Measurements from ENCODE around the gene BCL11B.

The BCL11B gene

DNA sequence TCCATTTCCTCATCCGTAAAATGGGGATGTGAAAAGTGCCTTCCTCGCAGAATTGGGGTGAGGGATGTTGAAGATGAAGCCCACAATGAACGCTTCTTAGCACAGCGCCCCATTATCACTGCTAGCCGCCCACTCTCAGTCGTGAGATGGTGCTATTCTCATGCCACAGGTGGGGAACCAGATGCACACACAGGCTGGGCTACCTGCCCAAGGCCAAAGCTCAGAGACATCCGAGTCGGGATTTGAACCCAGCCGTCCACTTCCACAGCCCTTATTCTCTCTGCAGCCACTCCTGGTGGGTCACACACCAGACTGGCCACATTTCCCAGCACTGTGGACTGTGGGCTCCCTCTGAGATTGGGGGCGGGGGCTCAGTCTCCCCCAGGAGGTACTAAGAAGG is 55.8 kb downstream of the BCL11B start:
- no peak for DNase-seq

DNA sequence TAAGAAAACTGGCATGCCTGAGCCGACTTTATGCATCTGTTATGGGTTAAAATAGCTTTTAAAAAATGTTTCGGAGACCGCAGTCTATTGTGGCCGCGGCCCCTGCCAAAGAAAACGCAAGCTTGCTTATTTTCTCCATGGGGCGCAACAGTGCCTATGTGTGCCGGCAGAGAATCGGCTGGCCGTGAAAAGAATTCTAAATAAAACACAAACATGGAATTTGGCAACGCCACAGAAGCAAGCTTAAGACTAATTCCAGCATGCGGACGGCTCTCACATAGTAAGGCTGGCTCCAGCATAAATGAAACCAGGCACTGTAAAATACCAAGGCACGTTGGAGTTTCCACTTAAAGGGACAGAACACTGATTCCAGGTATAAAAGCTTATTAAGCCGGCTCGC is 56.7 kb downstream of the BCL11B start:
- no peak for DNase-seq

DNA sequence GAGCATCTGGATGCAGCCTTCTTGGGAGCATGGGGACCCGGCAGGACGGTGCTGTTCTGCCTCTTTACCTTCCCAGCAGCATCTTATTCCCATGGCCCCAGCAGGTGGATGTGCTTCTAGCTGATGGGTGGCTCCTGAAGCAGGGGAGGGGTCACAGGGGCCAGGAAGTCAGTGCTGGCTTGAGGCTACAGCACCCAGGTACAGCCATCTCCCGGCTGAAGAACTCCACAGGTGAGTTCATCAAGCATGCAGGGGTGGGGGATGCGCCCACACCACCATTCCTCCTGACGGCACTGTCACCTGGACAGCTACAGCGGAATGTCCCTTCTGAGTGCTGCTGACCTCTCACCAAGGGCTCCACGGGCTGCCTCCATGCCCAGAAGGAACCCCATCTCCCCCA is 57.3 kb downstream of the BCL11B start:
- DNase-seq: no peak

DNA sequence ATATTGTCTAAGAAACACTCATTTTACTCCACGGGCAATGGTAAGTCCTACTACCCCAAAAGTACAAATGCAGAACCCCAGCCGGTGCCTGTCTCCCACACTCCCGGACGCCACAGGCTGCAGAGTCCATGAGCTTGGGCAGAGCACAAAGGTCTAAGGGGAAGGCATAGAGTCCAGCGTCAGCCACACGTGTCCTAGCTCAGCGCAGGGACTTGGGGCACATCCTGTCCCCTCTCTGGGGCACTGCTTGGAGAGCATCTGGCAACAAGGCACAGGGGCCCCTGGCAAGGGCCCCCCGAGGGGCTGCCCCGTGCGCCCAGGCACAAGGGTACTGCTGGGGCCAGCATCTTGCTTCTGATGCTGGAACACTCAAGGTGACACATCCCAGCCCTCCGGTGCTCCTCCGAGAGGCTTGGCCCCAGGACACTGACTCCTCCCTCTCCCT is 58.4 kb downstream of the BCL11B start:
- no peak for DNase-seq

DNA sequence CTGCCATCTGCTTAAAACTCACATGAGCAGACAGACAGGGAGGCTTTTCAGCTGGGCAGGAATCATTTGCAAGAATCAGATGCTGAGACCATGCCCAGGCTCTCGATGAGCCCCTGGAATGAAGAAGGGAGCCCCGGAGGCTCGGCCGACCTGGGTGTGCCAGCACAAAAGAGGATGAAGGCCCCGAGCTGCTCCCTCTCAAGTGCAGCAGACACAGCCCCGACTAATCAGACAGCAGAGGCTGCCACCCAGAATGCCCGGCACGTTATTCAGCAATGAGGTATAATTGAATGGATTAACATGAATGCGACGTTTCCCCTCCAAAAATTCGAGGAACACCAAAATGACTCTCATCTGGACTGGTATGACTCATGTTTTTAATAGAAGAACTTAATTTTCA is 58.9 kb downstream of the BCL11B start:
- no peak for DNase-seq

DNA sequence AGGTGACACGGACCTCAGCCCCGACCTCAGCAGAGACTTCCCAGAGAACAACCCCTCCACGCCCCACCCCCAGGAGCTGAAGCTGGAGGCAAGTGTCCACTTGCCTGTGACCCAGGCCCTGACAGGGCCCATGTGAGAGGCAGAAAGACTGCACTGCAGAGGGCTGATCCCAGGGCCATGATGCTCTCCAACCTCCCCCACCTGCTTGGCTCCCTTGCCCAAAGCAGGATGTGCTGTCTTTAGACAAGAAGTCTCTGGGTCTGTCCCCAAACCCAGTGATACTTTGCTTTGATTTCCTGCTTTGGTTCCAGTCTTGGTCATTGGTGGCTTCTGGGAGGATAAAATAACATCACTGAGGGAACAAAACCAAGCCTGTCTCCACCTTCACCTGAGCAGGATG is 59.4 kb downstream of the BCL11B start:
- no peak for DNase-seq

DNA sequence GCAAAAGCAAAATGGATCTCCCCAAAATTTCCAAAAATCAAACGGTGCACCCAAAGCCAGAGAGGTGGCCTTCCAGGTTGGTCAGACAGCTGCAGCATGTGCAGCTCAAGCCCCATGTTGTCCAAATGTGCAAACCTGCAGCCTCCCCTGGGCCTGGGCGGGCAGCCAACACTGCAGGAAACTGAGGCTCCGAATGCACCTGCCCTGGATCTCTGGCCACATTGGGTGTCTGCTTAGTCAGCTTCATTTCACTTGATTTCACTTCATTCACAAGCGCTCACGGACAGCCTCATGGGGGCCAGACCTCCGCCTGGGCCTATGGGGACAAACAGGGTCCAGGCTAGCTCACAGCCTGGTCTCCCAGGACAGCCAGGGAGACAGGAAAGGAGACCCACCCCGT is 59.8 kb downstream of the BCL11B start:
- DNase-seq: no peak

DNA sequence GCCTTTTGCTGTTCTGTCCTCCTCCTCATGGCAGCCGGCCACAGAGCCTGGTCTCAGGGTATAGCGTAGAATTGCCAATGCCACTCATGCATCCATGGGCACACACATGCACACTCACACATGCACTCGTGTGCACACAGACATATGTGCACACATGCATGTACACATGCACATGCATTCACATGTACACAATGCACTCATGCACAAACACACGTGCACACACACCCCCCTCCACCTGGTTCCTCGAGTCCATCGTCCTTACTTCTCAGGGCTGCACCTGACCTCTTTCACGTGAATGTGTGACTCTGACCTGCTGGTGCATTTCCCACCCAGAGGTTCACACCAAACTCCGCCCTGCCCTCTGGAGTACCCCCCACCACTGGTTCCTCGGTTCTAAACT is 60.6 kb downstream of the BCL11B start:
- no peak for DNase-seq

DNA sequence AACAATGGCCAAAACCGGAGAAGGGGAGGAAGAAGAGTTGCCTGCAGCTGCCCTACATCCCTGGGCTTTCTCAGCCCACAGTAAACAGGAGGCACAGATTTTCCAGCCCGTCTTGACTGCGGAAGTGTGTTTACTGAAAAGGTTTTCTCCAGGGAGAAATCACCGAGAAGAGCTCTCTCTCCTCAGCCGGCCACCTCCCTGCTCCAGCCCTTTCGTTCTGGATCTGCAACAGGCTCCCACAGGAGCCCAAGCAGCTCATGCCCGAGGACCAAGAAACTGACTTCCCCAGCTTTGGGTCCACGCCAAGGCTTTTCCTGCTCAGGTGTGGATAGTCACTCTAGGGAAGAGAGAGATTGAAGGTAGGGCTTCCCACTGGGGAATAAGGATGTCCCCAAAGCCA is 61.7 kb downstream of the BCL11B start:
- DNase-seq: no peak

DNA sequence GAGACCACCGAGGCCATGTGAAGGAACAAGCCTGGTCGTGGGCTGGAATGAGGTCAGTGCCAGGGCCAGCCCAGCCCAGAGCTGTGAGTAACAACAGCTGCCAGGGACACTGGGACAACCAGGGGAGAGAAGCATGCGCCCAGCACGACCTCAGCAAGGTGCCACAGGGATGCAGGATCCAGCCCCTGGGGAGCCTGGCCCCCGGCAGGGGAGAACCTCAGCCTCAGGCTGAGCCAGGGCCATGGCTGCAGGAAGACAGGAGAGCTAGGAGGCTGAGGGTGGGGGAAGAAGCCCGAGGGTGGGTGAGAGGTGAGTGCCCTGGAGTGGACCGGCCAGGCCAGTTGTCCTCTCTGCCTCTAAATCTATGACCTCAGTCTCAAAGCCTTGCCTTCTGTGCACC is 62.6 kb downstream of the BCL11B start:
- no peak for DNase-seq

DNA sequence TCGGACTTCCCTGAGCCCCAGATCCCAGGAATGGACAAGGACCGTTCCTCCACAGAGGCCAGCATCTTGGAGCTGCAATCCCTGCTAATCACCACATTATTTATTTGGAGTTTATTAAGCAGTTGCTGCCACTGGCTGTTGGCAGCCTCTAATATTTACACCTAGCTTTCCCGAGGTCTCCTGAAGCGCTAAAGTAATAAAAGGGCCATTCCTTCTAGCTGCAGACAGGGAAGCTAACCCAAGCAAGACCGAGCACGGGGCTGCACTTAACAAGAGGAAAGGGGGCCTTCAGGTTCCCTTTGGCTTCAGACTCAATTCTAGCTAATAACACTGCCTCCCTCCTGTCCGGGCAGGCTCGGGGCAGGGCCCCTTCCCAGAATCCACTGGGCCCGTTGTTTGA is 63.7 kb downstream of the BCL11B start:
- no peak for DNase-seq

DNA sequence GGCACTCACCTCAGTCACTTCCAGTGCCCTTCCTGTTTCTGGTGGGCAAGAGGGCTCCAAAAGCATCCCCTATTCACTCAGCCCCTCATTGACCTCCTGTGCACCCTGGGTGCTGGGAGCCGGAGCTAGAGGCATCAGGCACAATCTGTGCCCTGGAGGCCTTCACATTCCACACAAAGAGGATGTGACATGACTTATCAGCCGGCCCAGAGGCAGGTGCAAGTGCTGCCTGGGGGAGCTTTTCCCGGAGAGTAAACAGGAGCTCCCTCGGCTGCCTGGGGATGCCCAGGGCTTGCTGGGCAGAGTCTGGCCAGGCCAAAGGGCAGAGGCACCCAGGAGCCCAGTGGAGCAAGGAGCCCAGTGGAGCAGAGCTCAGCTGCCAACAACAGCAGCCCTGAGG is 64.5 kb downstream of the BCL11B start:
- no peak for DNase-seq

DNA sequence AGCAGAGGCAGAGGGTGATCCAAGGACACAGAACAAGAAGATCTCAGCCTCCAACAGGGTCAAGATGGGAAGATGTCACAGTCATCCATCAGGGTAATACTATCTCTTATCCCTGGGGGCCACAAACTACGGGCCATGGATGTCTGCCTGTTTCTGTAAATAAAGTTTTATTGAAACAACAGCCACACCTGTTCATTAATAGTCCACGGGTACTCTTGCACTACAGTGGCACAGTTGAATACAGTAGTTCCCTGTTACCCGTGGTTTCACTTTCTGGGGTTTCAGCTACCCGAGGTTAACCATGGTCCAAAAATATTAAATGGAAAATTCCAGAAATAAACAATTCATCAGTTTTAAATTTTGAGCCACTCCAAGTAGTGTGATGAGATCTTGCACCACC is 65.9 kb downstream of the BCL11B start:
- no peak for DNase-seq

DNA sequence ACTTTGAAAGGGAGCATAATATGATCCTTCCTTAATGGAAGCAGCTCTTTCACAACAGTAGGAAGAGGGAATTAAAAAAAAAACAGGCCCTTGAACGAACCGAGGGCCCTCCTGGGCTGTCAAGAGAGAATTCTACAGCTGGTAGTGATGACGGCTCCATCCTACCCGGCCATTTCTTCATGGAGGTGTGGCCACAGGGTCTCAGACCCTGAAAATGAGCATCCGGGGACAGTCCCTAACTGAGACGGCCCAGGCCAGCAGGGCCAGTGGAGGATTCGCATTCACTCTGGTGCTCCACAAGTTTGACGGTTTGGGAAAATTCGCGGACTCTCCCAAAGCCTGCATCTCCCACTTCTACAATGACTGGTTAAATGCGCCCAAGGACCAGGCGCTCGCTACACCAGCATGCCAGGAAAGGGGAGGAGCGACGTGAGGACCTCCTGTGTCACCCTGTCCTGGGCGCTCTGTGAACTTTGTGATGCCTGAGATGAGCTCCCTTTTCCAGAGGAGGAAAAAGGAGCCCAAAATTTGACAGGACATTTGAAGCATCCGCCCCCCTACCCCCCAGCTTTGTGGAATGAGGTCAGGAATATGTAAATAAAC is 66.8 kb downstream of the BCL11B start:
- no peak for DNase-seq

DNA sequence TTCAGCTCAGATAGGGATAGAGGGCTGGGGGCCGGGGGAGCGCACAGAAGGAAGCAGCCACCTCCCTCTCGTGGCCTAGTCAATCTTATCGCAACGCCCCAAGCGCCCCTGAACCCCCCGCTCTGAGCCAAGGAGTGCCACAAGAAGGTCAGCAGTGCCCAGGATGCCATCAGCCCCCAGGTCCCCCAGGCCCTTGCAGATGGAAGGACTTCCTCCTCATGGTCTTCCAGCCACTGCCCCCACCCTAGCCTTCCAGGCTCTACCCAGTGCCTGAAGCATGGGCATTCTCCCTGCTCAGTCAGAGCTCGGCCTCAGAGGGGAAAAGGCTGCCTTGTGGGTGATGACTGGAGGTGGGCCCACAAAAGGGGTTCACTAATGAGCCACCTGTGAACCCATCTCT is 68.2 kb downstream of the BCL11B start:
- no peak for DNase-seq

DNA sequence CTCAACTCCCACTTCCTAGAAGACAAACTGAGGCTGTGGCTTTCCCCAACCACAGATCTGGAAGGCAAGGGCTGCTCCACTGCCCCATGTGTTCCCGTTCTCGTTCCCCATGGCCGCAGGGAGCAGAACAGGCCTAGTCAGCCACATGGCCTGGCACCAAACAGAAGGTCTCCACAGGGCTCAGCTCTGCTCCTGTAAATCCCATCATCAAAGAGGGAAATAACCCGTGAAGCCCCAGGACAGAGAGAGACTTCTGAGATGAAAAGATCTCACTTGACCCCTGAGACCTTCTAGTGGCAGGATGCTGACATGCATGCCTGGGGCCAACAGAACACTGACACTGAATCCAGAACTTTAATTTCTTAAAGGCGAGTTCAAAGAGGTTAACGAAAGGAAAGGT is 68.9 kb downstream of the BCL11B start:
- DNase-seq: no peak

DNA sequence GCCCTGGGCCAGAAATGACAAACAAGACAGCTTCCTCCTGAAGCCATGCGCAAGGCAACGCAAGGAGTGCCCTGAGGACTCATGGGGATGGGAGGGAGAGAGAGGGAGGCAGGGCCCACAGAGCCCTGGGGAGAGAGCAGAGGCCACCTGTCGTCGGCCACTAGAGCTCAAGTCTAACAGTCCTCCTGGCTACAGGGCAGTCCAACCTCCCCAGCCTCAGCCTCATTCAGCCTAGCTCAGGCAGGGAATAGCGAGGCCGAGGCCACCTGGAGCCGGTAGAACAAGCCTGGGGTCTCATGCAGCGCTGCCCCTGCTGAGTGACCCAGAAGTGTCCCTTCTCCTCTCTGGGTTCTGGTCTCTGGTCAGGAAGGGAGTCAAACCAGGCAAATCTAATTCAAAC is 69.5 kb downstream of the BCL11B start:
- no peak for DNase-seq

DNA sequence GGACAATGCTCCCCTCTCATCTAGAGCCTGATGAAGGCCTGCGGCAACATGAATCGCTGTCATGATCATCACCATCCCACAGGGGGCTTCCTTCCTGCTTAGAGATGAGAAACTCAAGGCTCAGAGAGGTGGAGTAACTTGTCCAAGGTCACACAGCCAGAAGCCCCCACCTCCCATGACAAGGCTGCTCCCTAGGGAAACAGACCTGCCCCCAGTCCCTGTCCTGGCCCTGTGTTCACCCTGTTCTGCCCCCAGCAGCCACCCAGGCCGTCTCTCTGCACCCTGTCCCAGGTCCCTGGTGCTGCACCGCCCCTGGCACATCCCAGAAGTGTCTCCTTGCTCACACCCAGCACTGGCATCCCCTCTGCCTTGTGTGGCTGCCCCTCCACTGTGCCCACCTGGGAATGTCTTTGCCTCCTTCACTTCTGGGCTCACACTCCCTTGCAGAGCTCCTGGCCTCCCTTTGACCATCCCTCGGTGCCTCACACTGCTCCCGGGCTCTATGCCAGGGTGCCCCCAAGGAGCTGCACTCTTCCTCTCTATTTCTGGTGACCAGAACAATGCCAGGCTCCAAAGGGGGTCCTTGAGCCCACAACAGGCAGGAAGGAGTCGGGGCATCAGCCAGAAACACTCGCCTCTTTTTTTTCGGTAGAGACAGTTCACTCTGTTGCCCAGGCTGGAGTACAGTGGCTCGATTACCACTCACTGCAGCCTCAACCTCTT is 70.5 kb downstream of the BCL11B start:
- DNase-seq: no peak

DNA sequence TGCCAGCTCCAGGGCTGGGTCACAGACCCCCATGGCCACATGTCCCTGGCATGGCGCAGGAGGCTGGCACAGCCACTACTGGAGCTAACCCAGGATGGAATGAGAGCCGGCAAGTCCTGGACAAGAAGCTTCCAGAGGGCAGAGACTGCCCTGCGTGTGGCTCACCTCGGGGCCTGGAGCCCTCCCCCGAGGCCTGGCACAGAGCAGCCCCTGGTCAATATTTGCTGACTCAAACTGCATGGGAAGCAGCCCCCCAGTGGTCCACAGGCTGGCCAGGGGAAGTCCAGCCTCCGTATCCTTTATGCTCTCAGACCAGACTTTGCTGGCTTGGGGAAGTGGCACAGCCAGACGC is 71.4 kb downstream of the BCL11B start:
- no peak for DNase-seq

DNA sequence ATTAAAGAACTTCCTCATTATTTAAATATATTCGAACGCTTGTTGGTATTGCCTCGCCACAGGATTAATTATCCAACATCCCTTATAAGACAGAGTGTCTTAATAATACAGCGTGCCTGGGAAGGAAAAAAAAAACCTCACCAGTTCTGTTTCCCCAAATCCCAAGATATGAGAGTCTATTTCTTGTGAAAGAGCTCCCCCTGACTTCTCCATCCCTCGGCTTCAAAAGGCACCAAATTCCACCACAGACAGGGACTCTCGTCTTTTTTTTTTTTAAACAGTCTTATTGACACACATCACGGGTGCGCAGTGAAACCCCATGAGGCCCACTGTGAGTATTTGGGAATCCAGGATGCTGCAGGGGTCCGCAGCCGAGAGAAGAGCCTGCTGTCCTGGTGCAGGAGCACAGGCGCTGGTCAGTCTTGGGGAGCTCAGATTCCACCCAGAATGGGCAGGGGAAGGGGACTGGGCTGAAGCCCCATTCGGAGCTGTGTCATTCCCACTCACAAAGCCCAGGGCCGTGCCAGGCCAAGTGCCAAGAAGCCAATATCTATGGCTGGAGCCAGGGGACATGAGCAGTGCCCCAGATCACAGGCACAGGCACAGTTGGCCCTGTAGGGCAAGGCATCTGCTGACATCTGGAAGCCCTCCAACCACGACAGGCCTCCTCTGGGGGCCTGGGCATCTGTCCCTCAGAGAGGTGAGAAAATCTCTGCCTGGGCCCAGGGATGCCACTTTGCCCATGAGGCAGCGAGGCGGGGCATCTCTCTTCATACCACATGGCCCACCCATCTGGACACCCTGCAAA is 71.9 kb downstream of the BCL11B start:
- DNase-seq: no peak

DNA sequence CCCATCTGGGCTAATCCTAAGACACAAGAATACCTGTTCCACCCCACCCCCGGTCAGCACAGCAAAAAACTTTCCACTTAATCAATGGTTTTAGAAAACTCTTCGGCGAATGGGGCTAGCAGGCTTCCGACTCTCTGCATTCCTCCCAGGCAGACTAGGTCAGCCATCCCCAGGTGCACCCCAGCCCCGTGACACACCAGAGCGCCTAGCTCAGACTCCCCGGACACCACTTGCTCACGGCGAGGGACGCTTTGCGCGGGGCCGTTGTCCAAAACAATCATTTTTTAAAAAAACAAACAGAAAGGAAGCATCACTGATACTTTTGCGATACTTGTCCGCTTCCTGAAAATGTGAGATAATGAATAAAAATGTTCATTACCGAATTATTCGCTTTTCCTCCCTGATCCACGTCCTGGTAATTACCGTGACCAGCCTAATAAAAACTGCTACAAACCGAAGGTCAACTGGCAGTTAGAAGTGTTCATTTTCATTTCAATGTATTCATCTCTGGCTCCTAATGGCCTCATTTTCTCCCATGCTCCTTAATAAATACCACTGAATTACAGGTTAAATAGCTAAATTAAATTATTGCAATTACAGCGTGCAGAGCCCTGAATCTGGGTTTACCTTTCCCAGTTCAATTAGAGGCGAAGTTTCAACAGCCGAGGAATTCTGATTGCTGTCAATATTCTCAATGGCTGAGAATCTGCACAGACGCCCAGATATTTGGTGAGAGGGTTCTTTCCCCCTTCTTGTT is 73.1 kb downstream of the BCL11B start:
- DNase-seq: no peak

DNA sequence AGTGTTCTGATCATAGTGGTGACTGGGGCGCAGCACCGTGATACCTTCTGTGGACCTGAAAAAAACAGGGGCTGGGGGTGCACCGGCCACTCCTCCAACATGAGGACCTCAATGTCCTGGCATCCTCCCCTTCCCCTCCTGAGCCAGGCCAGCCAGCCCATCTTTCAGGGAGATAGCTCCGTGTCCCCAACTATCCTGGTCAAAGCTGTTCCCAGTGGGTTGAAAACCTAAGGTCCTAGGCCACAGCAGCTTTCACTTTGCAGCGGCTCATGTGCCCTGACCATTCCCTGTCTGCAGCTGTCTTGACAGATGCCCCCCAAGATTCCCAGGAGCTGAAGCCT is 75.7 kb downstream of the BCL11B start:
- no peak for DNase-seq

DNA sequence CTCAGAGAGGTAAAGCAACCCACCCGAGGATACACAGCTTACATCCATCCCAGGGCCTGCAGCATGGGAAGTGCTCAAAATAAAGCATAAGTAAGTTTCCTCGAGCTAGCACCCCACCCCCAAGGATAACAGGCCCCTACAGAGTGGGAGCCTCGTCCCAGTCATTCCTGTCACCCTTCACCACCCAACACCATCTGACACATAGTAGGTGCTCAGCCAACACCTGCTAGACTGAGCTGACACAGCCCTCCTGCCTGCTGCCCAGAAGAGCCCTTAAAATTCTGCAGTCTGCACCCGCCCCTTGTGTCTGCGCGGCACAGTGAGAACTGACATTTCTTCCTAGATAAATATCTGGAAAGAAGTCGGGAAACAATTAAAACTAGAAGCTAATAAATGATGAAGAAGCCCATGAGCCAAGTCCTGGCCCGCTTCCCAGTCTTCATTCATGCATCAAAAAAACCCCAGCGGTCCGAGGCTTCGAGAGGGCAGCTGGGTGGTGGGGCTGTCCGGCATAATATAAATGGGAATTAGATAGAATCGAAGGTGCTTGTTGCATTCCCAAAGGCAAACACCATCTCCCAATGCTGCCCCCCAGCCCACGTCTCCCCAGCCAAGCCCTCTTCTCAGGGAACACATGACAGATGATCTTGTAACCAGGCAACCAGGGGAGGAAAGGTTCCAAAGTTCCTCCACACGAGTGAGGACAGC is 76.2 kb downstream of the BCL11B start:
- DNase-seq: no peak
